Tibial nerve (tissue), 4 donors: ENCODE results near the gene C10orf67.

Experiments used
- EP300 ChIP-seq, 2 donors: sonication (generic); formaldehyde crosslinking; IDR thresholded peaks; one replicate each; pipeline ENCODE4 v1.6.1; 2017; ENCODE audit warnings: antibody characterized with exemption in 2 of 2, mild to moderate bottlenecking in 1 of 2
- POLR2A ChIP-seq, 2 donors: fragments of 450-650 bp; IDR thresholded peaks; one replicate each; pipeline ENCODE4 v1.6.1; 2017; ENCODE audit warnings: antibody characterized with exemption in 2 of 2, mild to moderate bottlenecking in 2 of 2, moderate library complexity in 2 of 2
- TF ChIP-seq, protein P1 (sequence below), 5 experiments: fragments of 200-600 bp in 3 of 5; fragments of 450-650 bp in 2 of 5; sonication (generic) in 3 of 5; IDR thresholded peaks; one replicate each; pipeline ENCODE4 v1.5.1; 2016 to 2019; ENCODE audit warnings: antibody characterized with exemption in 5 of 5, mild to moderate bottlenecking in 3 of 5, moderate library complexity in 2 of 5

DNA sequence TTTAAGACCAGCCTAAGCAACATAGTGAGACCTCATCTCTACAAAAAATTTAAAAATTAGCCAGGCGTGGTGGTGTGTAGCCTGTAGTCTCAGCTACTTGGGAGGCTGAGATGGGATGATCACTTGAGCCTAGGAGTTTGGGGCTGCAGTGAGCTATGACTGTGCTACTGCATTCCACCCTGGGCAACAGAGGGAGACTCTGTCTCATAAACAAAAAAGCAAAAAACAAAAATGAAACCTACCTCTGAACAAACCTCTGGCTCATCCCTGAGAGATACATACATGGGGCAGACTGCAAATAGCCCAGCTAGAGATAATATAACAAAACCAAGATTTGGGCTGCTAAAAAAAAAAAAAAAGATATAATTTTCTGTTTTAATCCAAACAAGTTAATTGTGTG lies 19.5 kb downstream of the C10orf67 start:
- TF ChIP-seq, protein P1, sequence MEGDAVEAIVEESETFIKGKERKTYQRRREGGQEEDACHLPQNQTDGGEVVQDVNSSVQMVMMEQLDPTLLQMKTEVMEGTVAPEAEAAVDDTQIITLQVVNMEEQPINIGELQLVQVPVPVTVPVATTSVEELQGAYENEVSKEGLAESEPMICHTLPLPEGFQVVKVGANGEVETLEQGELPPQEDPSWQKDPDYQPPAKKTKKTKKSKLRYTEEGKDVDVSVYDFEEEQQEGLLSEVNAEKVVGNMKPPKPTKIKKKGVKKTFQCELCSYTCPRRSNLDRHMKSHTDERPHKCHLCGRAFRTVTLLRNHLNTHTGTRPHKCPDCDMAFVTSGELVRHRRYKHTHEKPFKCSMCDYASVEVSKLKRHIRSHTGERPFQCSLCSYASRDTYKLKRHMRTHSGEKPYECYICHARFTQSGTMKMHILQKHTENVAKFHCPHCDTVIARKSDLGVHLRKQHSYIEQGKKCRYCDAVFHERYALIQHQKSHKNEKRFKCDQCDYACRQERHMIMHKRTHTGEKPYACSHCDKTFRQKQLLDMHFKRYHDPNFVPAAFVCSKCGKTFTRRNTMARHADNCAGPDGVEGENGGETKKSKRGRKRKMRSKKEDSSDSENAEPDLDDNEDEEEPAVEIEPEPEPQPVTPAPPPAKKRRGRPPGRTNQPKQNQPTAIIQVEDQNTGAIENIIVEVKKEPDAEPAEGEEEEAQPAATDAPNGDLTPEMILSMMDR (IDR thresholded peaks at IDR 0.05) = no peak
- TF ChIP-seq POLR2A (IDR thresholded peaks at IDR 0.05) (no peak), EP300 (IDR thresholded peaks at IDR 0.05) (no peak)
